Loucy (cell line): ENCODE data around the gene LHFPL6.

ENCODE experiments used
- H2AFZ ChIP-seq: fragments of 200-600 bp; sonication (generic); 2 replicates; pipeline ENCODE4 v1.6.0; 2016; ENCODE audit warnings: antibody characterized with exemption, mild to moderate bottlenecking, low read length, moderate library complexity
- H3F3A ChIP-seq: fragments of 200-600 bp; 2 replicates; pipeline ENCODE4 v1.6.0; 2016; ENCODE audit warnings: antibody characterized with exemption, low read depth, mild to moderate bottlenecking
- H3K27me3 ChIP-seq: fragments of 200-600 bp; sonication (generic); 2 replicates; pipeline ENCODE4 v1.6.1; 2014; ENCODE audit warnings: low read length, mild to moderate bottlenecking; ENCODE audit not compliant: insufficient read depth, poor library complexity, severe bottlenecking
- H3K36me3 ChIP-seq: fragments of 200-600 bp; sonication (generic); 2 replicates; pipeline ENCODE4 v1.6.1; 2016; ENCODE audit warnings: low read length; ENCODE audit not compliant: insufficient read depth
- H3K4me1 ChIP-seq: fragments of 200-600 bp; sonication (generic); 2 replicates; pipeline ENCODE4 v1.5.1; 2014; ENCODE audit warnings: low read length, mild to moderate bottlenecking; ENCODE audit not compliant: insufficient read depth, poor library complexity, severe bottlenecking
- H3K4me2 ChIP-seq: fragments of 200-600 bp; sonication (generic); 2 replicates; pipeline ENCODE4 v1.6.0; 2014; ENCODE audit warnings: antibody characterized with exemption, low read length, low read depth, mild to moderate bottlenecking; ENCODE audit not compliant: poor library complexity, severe bottlenecking
- H3K4me3 ChIP-seq: fragments of 200-600 bp; sonication (generic); 2 replicates; pipeline ENCODE4 v1.5.1; 2014; ENCODE audit warnings: low read length, mild to moderate bottlenecking, mixed read lengths; ENCODE audit not compliant: poor library complexity, severe bottlenecking
- H3K79me2 ChIP-seq: fragments of 200-600 bp; sonication (generic); 2 replicates; pipeline ENCODE4 v1.6.1; 2014; ENCODE audit warnings: low read length; ENCODE audit not compliant: insufficient read depth
- H3K9ac ChIP-seq: fragments of 200-600 bp; sonication (generic); 2 replicates; pipeline ENCODE4 v1.6.0; 2014; ENCODE audit warnings: mild to moderate bottlenecking, low read depth, low read length, moderate library complexity; ENCODE audit not compliant: poor library complexity, severe bottlenecking
- H3K9me2 ChIP-seq: fragments of 200-600 bp; sonication (generic); replicated peaks from 2 replicates; pipeline ENCODE4 v1.6.1; 2016; ENCODE audit warnings: low read depth, low read length, mixed read lengths
- H3K9me3 ChIP-seq: fragments of 200-600 bp; sonication (generic); 2 replicates; pipeline ENCODE4 v1.6.1; 2014; ENCODE audit warnings: mild to moderate bottlenecking, antibody characterized with exemption, low read length, low read depth; ENCODE audit not compliant: insufficient read depth
- H4K20me1 ChIP-seq: fragments of 200-600 bp; sonication (generic); 2 replicates; pipeline ENCODE4 v1.6.0; 2014; ENCODE audit warnings: antibody characterized with exemption, low read length, mild to moderate bottlenecking; ENCODE audit not compliant: insufficient read depth, poor library complexity, severe bottlenecking
- CTCF ChIP-seq: fragments of 200-600 bp; sonication (generic); conservative IDR thresholded peaks from 2 replicates; pipeline ENCODE4 v1.5.1; 2014; ENCODE audit warnings: mild to moderate bottlenecking, antibody characterized with exemption, low read length
- EZH2phosphoT487 ChIP-seq: fragments of 200-600 bp; IDR thresholded peaks from 2 replicates; pipeline ENCODE4 v1.6.1; 2018; ENCODE audit warnings: antibody characterized with exemption, mild to moderate bottlenecking, moderate library complexity, borderline replicate concordance

The LHFPL6 gene

DNA sequence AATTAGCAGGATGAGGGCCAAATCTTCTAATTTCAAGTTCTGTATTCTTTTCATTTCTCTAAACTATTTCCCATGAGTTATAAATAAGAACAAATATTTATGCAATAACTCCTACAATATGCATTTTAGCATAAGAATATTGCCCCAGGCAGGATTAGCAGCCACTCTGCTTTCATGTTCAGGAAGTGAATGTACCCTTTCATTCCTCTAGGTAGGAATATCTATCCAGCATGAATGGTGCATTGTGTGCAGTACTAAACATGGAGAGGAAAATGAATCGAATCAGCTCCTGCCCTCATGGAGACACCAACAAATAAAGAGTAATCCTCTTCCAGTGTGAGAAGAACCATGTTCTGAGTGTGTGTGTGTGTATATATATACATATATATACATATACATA is 41.0 kb downstream of the LHFPL6 start:
- Histone ChIP-seq H3K27me3 (no peaks in the 10 kb centered on the region), H3K9me2 (no peaks in the 10 kb centered on the region), H3K4me1 (no peaks in the 10 kb centered on the region), H4K20me1 (no peaks in the 10 kb centered on the region), H3K4me3 (no peak overlapping the region), H3K9ac (no peak overlapping the region), H3F3A (no peaks in the 10 kb centered on the region), H3K36me3 (no peaks in the 10 kb centered on the region), H3K4me2 (no peak overlapping the region), H3K9me3 (no peaks in the 10 kb centered on the region), H3K79me2 (no peaks in the 10 kb centered on the region), H2AFZ (no peak overlapping the region)
- TF ChIP-seq EZH2phosphoT487 (no peak), CTCF (no peak)

DNA sequence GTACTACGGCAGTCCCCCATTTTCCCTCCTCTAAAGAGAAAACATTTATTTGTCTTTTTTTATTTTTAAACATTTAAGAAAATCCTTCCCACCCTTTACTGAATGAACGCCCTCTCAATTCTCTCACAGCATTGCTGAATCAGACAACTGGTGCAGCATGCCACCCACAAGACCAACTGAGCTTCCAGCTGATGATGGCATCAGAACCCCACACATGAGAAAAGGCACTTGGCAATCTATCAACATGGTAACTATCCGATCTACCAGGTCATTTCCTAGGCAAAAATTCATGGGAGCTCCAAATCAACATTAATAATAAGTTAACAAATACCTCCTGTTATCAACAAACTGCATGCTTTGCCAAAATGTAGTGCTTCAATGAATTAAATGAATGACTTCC is 43.1 kb downstream of the LHFPL6 start:
- no peaks in the 10 kb centered on the region for H4K20me1 ChIP-seq
- no peak overlapping the region for H3K4me2 ChIP-seq
- no peaks in the 10 kb centered on the region for H3K79me2 ChIP-seq
- H3K4me1 ChIP-seq: no peaks in the 10 kb centered on the region
- TF ChIP-seq EZH2phosphoT487 (no peak), CTCF (no peak)
- no peak overlapping the region for H3K4me3 ChIP-seq
- no peak overlapping the region for H2AFZ ChIP-seq
- no peaks in the 10 kb centered on the region for H3K27me3 ChIP-seq
- H3F3A ChIP-seq: no peaks in the 10 kb centered on the region
- H3K9me3 ChIP-seq: no peaks in the 10 kb centered on the region
- no peaks in the 10 kb centered on the region for H3K9me2 ChIP-seq
- no peak overlapping the region for H3K9ac ChIP-seq
- H3K36me3 ChIP-seq: no peaks in the 10 kb centered on the region

- Histone ChIP-seq H4K20me1 (no peaks in the 10 kb centered on the region), H3K27me3 (no peaks in the 10 kb centered on the region), H3F3A (no peaks in the 10 kb centered on the region), H2AFZ (no peak overlapping the region), H3K9ac (no peak overlapping the region), H3K4me3 (no peak overlapping the region), H3K36me3 (no peaks in the 10 kb centered on the region), H3K9me3 (no peaks in the 10 kb centered on the region), H3K79me2 (no peaks in the 10 kb centered on the region), H3K4me1 (no peaks in the 10 kb centered on the region), H3K4me2 (no peak overlapping the region), H3K9me2 (no peaks in the 10 kb centered on the region)
- TF ChIP-seq EZH2phosphoT487: no peak
- TF ChIP-seq CTCF: no peak
Observed at GRCh38 chr13:39557285-39557955, 45.6 kb downstream of the LHFPL6 start.
